HG03097 (cell line): ENCODE data around the gene OR10C1.

ENCODE experiments used
- ATAC-seq: cut with Tn5 transposase; IDR thresholded peaks from one replicate; pipeline ENCODE4 v1.9.1; 2021; ENCODE audit not compliant: unreplicated experiment, low FRiP score

The OR10C1 gene

GRCh38 chr6:29474996-29475395 is 35.9 kb downstream of the OR10C1 start:
- ATAC-seq = no peak

GRCh38 chr6:29477923-29478450 is 38.9 kb downstream of the OR10C1 start:
- no peak for ATAC-seq

- no peak for ATAC-seq
Measured at GRCh38 chr6:29478740-29479139, 39.6 kb downstream of the OR10C1 start.

- no peak for ATAC-seq
Measured at GRCh38 chr6:29479560-29479959, 40.5 kb downstream of the OR10C1 start.

- no peak for ATAC-seq
Measured at GRCh38 chr6:29483186-29483585, 44.1 kb downstream of the OR10C1 start.

- ATAC-seq = no peak
Measured at GRCh38 chr6:29483735-29484134, 44.6 kb downstream of the OR10C1 start.

GRCh38 chr6:29486577-29486976 is 47.5 kb downstream of the OR10C1 start:
- ATAC-seq = no peak

GRCh38 chr6:29487131-29487530 is 48.0 kb downstream of the OR10C1 start:
- ATAC-seq = no peak

- ATAC-seq = no peak
Measured at GRCh38 chr6:29487660-29488059, 48.6 kb downstream of the OR10C1 start, which contains the start of gene MAS1L. Gene MAS1L (minus strand): TSS chr6:29487956. CDS start chr6:29487902, 54 bp downstream.

- no peak for ATAC-seq
Measured at GRCh38 chr6:29488874-29489273, 49.8 kb downstream of the OR10C1 start.

GRCh38 chr6:29489286-29489685 is 50.2 kb downstream of the OR10C1 start:
- no peak for ATAC-seq

GRCh38 chr6:29490055-29490454 is 50.9 kb downstream of the OR10C1 start:
- ATAC-seq = no peak

- no peak for ATAC-seq
Measured at GRCh38 chr6:29490552-29490951, 51.4 kb downstream of the OR10C1 start.
